ENCODE data around the gene SPATS2.
A peak's percentile ranks its signal among the peaks of the same experiment; 100 is the strongest.

The SPATS2 gene

DNA sequence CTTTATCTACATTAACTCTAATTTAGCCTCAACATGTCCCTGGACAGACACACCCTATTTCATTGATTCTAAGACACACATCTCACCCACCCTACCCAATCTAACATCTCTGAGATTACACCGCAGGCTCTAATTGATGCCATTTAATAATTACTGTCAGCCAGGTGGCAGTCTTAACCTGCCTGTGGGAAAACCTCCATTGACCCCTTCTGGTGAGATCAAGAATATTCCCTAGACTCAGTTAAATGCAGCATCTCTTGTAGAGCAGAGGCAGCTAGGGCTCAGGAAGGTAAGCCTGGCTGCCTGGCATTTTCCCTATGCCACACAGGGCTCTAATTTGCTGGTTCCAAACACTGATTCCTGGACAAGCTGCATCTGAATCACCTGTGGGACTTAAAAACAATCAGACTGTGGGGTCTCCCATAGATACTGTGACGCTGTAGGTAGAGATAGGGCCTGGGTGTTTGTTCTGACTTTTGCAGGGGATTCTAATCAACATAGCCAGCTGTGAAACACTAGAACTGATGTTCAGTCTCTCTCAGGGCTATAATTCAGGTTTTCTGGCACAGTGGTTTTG, 186.3 kb downstream of the SPATS2 start:
- no peak for DNase-seq (ENCODE audit: low read depth in 1 of 2, low spot score in 1 of 2)

DNA sequence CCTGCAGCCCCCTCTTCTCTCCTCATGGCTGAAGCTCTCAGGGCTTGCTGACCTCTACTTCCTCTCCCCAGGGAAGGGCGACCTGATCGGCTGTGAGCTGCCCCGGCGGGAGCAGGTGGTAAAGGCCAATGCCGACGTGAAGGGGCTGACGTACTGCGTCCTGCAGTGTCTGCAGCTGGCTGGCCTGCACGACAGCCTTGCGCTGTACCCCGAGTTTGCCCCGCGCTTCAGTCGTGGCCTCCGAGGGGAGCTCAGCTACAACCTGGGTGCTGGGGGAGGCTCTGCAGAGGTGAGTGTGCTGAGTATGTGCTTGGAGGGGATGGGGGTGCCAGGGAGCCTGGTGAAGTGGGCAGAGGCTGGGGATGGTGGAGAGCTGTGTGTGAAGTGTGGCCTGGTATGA, 187.0 kb downstream of the SPATS2 start:
- no peak for DNase-seq (ENCODE audit: low read depth in 1 of 2, low spot score in 1 of 2)

- no peak for DNase-seq (ENCODE audit: low read depth in 1 of 2, low spot score in 1 of 2)
Measured at GRCh38 chr12:49555631-49556390, 188.5 kb downstream of the SPATS2 start.

DNA sequence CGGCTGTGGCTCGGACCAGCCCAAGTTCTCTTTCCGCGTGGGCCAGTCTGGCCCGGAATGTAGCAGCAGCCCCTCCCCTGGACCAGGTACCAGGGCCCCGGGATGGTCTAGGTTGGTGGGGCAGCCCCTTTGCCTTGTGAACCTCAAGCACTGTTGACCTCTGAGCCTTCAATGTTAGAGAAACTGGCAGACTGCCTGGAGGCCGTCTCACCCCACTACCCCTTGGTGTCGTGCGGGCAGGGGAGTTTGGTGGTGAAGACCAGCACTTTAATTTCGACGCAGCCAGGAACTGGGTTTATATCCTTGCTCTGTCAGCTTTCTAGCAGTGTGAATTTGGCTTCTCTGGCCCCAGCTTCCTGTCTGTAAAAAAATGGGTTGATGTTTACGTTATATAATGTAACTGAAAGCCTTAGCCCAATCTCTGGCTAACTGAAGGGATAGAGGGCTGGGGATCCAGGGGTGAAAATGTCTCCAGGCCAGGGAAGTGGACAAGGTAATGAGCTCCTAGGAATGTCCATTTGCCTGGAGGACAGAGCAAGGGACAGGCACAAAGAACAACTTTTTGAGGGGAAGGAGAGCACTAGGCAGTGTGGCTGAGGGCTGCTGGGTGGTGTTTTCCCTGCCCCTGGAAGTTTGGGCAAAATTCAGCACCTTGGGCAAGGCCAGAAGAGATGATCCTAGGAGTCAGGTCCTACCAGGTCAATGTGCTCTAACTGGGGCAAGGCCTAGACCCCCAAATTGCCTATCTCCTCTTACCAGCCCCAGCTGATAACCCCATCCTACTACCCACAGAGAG, 189.3 kb downstream of the SPATS2 start:
- no peak for DNase-seq (ENCODE audit: low read depth in 1 of 2, low spot score in 1 of 2)

- no peak for DNase-seq (ENCODE audit: low read depth in 1 of 2, low spot score in 1 of 2)
Measured at GRCh38 chr12:49557187-49557916, 190.1 kb downstream of the SPATS2 start.

- no peak for DNase-seq (ENCODE audit: low read depth in 1 of 2, low spot score in 1 of 2)
Measured at GRCh38 chr12:49557917-49558215, 190.6 kb downstream of the SPATS2 start.

DNA sequence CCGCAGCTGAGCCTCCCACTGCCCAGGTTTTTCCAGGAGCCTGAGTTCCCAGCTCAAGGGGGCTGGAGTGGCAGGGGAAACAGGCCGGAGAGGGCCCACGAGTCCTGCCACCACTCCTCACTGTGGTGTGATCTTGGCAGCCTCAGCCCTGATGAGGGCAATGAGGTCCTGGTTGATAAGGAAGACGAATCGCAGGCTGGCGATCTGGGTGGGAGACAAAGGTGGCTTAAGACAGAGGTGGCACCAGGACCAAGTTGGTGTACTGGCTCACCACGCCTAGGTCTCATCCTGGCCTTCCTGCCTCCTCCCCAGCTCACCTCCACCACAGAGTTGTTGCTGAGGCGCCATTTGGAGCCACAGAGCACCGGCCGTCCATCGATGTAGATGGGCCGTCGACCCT, 191.3 kb downstream of the SPATS2 start:
- no peak for DNase-seq (ENCODE audit: low read depth in 1 of 2, low spot score in 1 of 2)

DNA sequence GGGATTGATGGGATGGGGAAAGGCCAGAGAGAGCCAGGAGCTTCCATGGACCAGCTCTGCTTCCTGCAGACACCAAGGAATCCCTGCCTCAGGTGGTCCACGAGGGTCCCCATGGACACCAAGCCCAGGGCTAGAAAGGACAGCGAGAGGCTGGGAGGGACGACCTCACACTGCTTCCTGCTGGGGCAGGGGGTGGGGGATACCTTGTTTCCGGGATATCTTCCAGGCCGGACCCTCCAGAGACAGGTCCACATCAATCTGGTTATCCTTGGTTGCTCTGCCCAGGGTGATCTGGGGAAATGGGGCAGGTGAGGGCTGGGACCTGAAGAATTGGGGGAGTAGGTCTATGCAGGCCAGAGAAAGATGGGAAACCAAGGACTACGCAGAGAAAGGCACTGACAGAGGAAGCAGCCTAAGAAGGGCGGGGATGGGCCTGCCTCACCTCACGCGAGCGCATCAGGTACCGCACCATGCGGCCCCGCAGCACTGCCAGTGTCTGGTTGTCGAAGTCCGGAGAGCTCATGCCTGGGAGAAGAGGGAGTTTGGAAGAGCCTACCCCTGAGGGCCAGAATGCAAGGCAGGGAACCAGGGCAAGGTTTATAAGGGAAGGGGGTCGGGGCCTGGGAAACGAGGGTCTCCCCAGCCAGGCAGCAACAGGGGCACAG, 191.9 kb downstream of the SPATS2 start:
- DNase-seq (ENCODE audit: low read depth in 1 of 2, low spot score in 1 of 2), result no peak

DNA sequence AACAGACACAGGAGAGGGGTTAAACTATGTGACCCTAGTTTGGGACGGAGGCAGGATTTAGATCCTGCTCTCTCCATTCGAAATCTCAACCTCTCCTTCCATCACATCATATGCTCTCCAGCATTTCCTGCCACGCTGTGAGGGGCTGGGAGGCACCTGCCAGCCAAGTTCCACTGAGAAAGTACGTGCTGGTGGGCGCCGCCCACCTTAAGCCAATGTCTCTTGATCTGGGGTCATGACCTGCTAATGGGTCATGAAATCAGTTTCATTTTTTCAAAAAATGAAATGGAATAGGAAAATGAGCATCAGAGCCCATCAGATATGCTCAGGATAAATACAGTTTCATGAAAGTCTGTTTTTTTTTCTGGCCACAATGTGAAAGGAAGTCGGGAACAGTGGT, 193.4 kb downstream of the SPATS2 start:
- DNase-seq (ENCODE audit: low read depth in 1 of 2, low spot score in 1 of 2), result no peak

GRCh38 chr12:49562233-49562632, 195.0 kb downstream of the SPATS2 start:
- DNase-seq (ENCODE audit: low read depth in 1 of 2, low spot score in 1 of 2), result no peak

- DNase-seq (ENCODE audit: low read depth in 1 of 2, low spot score in 1 of 2), result no peak
Measured at GRCh38 chr12:49562831-49563230, 195.6 kb downstream of the SPATS2 start.

- no peak for DNase-seq (ENCODE audit: low read depth in 1 of 2, low spot score in 1 of 2)
Measured at GRCh38 chr12:49563951-49564685, 196.9 kb downstream of the SPATS2 start.

DNA sequence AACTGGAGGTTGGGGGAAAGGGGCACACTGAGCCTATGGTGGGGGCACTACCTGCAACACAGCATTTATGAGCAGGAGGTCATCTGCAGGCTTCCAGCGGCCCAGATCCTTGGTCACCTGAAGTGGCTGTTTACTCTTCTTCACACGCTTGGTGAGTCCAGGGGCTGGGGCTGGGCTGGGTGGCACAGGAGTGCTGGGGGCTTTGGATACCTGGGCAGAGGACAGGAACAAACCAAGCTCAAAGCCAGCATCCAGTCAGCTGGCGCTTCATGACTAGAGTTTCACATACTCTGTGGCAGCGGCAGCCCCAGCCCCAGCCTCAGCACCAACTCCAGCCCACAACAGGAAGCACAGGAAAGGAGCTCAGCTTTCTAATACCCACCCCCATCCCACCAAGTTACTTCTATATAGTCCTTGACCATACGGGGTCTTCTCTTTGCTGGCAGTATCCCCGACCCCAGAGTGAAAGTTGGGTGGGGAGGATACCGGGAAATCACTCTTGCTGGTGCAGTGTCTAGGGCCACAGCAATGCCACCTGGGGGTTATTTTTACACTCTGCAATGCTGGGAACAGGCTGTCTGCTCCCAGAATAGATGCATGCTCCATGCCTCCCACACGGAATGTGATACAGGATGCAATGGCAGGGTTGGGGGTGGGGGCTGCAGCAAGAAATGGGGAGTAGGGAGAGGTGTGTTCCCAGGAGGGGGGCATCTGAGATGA, 197.6 kb downstream of the SPATS2 start:
- no peak for DNase-seq (ENCODE audit: low read depth in 1 of 2, low spot score in 1 of 2)

- DNase-seq (ENCODE audit: low read depth in 1 of 2, low spot score in 1 of 2), result no peak
Measured at GRCh38 chr12:49565406-49566265, 198.4 kb downstream of the SPATS2 start.

GRCh38 chr12:49566361-49566760, 199.1 kb downstream of the SPATS2 start:
- DNase-seq (ENCODE audit: low read depth in 1 of 2, low spot score in 1 of 2), result no peak

GRCh38 chr12:49567302-49567610, 200.0 kb downstream of the SPATS2 start:
- no peak for DNase-seq (ENCODE audit: low read depth in 1 of 2, low spot score in 1 of 2)

DNA sequence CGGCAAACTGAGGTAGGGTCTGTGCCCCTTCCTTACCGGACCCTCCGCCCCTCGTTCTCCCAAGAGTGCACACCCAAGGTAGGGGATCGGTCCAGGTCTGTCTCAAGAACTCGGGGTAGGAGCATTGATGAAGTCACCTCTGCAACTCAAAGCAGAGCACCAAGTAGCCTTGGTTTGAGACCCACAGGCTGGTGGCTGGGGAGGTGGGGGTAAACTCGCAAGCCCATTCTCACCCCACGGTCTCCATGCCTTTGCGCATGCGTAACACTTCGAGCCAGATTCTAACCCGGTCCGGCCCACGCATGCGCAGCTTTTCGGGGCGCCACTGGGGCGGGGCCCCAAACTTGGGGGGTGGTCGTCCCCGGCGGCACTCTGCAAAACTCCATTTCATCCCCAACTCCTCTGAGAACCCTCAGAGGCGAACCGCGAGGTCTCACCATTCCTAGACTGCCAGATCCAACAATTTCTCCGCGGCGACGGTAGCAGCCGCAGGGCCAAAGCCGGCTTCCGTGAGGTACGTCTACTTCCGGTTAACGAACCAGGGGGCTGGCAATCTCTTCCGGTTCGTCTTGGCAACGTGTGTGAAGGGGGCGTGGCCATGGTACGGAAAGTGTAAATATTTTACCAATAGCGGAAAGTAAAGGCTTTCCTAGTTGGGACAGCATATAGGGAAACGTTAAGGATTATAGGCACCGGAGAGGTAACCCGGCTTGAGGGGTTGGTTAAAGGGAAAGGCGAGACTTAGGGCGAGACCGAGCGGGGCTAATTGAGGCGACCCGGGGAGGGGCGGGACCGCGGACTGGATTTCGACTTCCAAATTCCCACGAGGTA, 200.6 kb downstream of the SPATS2 start, which contains the start of gene MCRS1:
MCRS1 (minus strand) TSS at position 532 of the 831 bp plus-strand sequence. CDS start 1,411 bp downstream, outside the sequence.
- DNase-seq (ENCODE audit: low read depth in 1 of 2, low spot score in 1 of 2), result peak; percentile 81 to 91
